GM19372 (cell line): ENCODE data around the gene STX4.
"Not testable (repeated sequence)": the region's sequence is repeated elsewhere in the genome, so short reads cannot be mapped to it uniquely, and the experiment has no call there.

ENCODE experiments used
- ATAC-seq: cut with Tn5 transposase; IDR thresholded peaks from one replicate; pipeline ENCODE4 v1.9.1; 2021; ENCODE audit warnings: mild to moderate bottlenecking, low read depth, moderate library complexity; ENCODE audit not compliant: unreplicated experiment

The STX4 gene

GRCh38 chr16:31017756-31018155 lies 15.6 kb upstream of the STX4 start:
- not testable (repeated sequence) for ATAC-seq

GRCh38 chr16:31020536-31020935 lies 12.8 kb upstream of the STX4 start:
- no peak for ATAC-seq

GRCh38 chr16:31022544-31023251 lies 10.7 kb upstream of the STX4 start:
- ATAC-seq: no peak

- ATAC-seq: no peak
These were observed 10.1 kb upstream of the STX4 start for GRCh38 chr16:31023252-31023602.

- ATAC-seq: no peak
These were observed 9.6 kb upstream of the STX4 start for GRCh38 chr16:31023627-31024226.

- no peak for ATAC-seq
These were observed 8.0 kb upstream of the STX4 start for GRCh38 chr16:31025339-31025738.

GRCh38 chr16:31029272-31029671 lies 4.1 kb upstream of the STX4 start:
- no peak for ATAC-seq

GRCh38 chr16:31031276-31031675 lies 2.1 kb upstream of the STX4 start:
- no peak for ATAC-seq

- peak; percentile 33 for ATAC-seq
These were observed 543 bp downstream of the STX4 start for GRCh38 chr16:31033709-31034492.

GRCh38 chr16:31036691-31037090 lies 3.3 kb downstream of the STX4 start:
- ATAC-seq: no peak

- no peak for ATAC-seq
These were observed 5.6 kb downstream of the STX4 start for GRCh38 chr16:31038993-31039392.

- no peak for ATAC-seq
These were observed 9.5 kb downstream of the STX4 start for GRCh38 chr16:31042866-31043265.

GRCh38 chr16:31043352-31043751 lies 10.0 kb downstream of the STX4 start:
- no peak for ATAC-seq

GRCh38 chr16:31043898-31044481 lies 10.6 kb downstream of the STX4 start:
- no peak for ATAC-seq

GRCh38 chr16:31050280-31051030 lies 17.1 kb downstream of the STX4 start:
- ATAC-seq: no peak

GRCh38 chr16:31052114-31052513 lies 18.8 kb downstream of the STX4 start:
- no peak for ATAC-seq

GRCh38 chr16:31055613-31056012 lies 22.3 kb downstream of the STX4 start:
- no peak for ATAC-seq

- no peak for ATAC-seq
These were observed 27.9 kb downstream of the STX4 start for GRCh38 chr16:31061126-31061812.

- ATAC-seq: no peak
These were observed 28.6 kb downstream of the STX4 start for GRCh38 chr16:31061813-31062440.

GRCh38 chr16:31063495-31063842 lies 30.1 kb downstream of the STX4 start:
- no peak for ATAC-seq
